Measurements from ENCODE around the gene TNPO3. TPM values are rescaled to one million over a fixed set of nuclear protein-coding genes. Genes with fewer than 3 reads are reported as not detected.

The TNPO3 gene
- 10 to 100 TPM; 34.2 to 38.6 (median 38.5) TPM for total RNA-seq

GRCh38 chr7:129054438-129055293 lies at the start of gene TNPO3:
TSS of gene TNPO3 (minus strand) at chr7:129055111. CDS start at chr7:129054770, 341 bp downstream.
- no peak for TF ChIP-seq CTCF (IDR thresholded peaks at IDR 0.05; ENCODE audit: low read depth)

- no peak for TF ChIP-seq CTCF (IDR thresholded peaks at IDR 0.05; ENCODE audit: low read depth)
These were observed 48.8 kb upstream of the TNPO3 start for GRCh38 chr7:129103561-129104324.

- no peak for TF ChIP-seq CTCF (IDR thresholded peaks at IDR 0.05; ENCODE audit: low read depth)
These were observed 46.8 kb upstream of the TNPO3 start for GRCh38 chr7:129101746-129102145.

GRCh38 chr7:129100827-129101166 lies 45.9 kb upstream of the TNPO3 start:
- TF ChIP-seq CTCF (IDR thresholded peaks at IDR 0.05; ENCODE audit: low read depth), result no peak

- TF ChIP-seq CTCF (IDR thresholded peaks at IDR 0.05; ENCODE audit: low read depth), result no peak
These were observed 43.6 kb upstream of the TNPO3 start for GRCh38 chr7:129098409-129099084.

- TF ChIP-seq CTCF (IDR thresholded peaks at IDR 0.05; ENCODE audit: low read depth), result no peak
These were observed 40.3 kb upstream of the TNPO3 start for GRCh38 chr7:129095258-129095657.

- no peak for TF ChIP-seq CTCF (IDR thresholded peaks at IDR 0.05; ENCODE audit: low read depth)
These were observed 39.6 kb upstream of the TNPO3 start for GRCh38 chr7:129094501-129094900.

All from subcutaneous adipose tissue (tissue), 4 donors.